ENCODE measurements around the gene DDX50. TPM values are rescaled to one million over a fixed set of nuclear protein-coding genes. Genes with fewer than 3 reads are reported as not detected.
"Not testable (repeated sequence)": the region's sequence is repeated elsewhere in the genome, so short reads cannot be mapped to it uniquely, and the experiment has no call there.

Gene DDX50
- 10 to 100 TPM; 61.7 to 69.3 (median 66.1) TPM for polyA plus RNA-seq (ENCODE audit: insufficient read length in 4 of 4)

DNA sequence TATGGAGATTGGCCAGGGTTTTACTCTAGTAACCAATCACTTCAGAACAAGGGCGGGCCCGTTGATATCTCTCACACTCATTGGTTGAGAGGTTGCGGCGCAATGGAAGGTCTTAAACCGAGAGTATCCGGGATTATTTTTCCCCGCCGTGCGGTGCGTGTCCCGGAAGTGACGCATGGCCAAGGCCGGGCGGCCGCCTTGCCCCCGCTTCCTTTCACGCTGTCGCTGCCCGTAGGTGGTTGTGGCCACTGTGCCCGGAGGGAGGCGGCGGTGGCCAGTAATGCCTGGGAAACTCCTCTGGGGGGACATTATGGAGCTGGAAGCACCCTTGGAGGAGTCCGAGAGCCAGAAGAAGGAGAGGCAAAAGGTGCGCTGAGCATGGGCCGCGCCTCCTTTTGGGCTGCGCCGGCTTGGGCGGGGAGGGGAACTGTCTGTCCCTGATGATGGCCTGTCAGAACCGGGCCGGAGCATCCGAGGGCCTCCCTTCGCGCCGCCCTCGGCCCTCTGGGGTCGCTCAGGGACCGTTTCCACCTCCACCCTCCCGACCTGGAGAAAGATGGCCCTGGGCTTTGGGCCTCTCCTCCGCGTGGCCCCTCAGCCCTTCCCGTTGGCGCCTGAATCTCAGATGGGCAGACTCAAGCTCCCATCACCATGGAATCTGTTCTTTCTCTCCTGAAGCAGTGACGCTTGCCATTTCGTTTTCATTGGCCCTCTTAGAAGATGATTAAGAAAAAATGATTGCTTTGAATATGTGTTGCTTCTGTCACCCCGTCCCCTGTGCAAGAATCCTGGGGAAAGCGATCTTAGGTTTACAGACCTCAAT, at the start of gene DDX50:
Gene DDX50, plus strand, starts transcription at position 211 of the 823 bp plus-strand sequence. Its CDS starts 70 bp downstream, at position 281.
- peak in 3 of 4 donors; percentile 97 to 99 (median 98) for DNase-seq (ENCODE audit: low read depth in 4 of 4, low spot score in 3 of 4)

DNA sequence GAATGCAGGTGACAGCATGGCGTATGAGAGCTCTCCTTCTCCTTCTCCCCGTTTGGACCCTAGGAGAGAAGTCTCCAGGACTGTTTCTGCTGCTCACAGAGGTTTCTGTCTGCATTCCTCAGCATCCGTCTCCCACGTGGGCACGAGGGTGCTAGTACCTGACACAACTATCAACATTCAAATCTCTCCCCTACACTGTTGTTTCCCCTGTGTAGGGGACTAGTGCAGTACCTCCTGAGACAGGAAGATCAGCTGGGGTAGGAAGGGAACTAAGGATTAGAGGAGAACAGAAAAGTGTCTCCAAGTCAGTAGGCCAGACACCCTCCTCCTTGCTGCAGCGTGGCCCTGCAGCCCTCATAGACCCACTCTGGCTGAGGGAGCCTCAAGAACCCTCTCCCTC, 44.8 kb upstream of the DDX50 start:
- DNase-seq (ENCODE audit: low read depth in 4 of 4, low spot score in 3 of 4), result no peak

DNA sequence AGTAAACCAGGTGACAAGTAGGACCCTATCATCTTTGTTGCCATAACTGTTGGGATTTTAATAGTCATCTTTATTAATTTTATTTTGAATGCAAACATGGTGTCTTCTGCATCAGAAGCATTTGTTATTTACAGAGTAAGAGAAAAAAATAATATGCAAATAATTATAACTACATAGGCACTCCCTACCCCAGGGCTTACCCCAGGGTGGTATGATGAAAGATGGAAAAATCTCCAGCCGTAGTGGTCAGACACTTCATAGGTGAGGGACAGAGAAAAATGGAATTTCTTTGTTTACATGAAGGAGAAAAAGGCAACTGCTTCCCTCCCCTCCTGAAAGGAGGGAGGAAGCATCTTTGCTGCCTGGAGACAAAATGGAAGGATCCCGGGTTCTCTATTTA, 44.1 kb upstream of the DDX50 start:
- no peak for DNase-seq (ENCODE audit: low read depth in 4 of 4, low spot score in 3 of 4)

GRCh38 chr10:68861253-68861652, 39.9 kb upstream of the DDX50 start:
- DNase-seq (ENCODE audit: low read depth in 4 of 4, low spot score in 3 of 4), result no peak

DNA sequence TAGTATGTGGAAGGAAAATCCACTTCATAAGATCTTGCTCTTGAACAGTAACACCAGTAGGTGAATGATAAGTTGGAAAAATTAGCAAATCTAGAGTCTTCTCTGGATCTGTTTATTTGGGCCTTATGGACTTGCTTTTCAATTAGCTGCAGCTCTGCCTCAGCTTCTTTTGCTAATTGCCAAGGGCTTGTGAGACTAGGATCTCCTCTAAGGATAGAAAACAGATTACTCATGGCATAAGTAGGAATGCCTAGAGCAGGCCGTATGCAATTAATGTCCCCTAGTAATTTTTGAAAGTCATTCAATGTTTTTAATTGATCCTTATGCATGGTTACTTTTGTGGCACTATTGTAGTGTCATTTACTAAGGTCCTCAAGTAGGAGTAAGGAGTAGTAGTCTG, 36.5 kb upstream of the DDX50 start:
- DNase-seq (ENCODE audit: low read depth in 4 of 4, low spot score in 3 of 4), result no peak

GRCh38 chr10:68868173-68868572, 32.9 kb upstream of the DDX50 start:
- DNase-seq (ENCODE audit: low read depth in 4 of 4, low spot score in 3 of 4), result not testable (repeated sequence)

GRCh38 chr10:68869623-68870022, 31.5 kb upstream of the DDX50 start:
- DNase-seq (ENCODE audit: low read depth in 4 of 4, low spot score in 3 of 4), result no peak

- DNase-seq (ENCODE audit: low read depth in 4 of 4, low spot score in 3 of 4), result no peak
Observed at GRCh38 chr10:68870061-68870460, 31.1 kb upstream of the DDX50 start.

- no peak for DNase-seq (ENCODE audit: low read depth in 4 of 4, low spot score in 3 of 4)
Observed at GRCh38 chr10:68870545-68871104, 30.5 kb upstream of the DDX50 start.

GRCh38 chr10:68871105-68871711, 29.9 kb upstream of the DDX50 start:
- no peak for DNase-seq (ENCODE audit: low read depth in 4 of 4, low spot score in 3 of 4)

- DNase-seq (ENCODE audit: low read depth in 4 of 4, low spot score in 3 of 4), result peak; percentile 50 to 85 (median 76)
Observed at GRCh38 chr10:68871731-68872342, 29.3 kb upstream of the DDX50 start.

DNA sequence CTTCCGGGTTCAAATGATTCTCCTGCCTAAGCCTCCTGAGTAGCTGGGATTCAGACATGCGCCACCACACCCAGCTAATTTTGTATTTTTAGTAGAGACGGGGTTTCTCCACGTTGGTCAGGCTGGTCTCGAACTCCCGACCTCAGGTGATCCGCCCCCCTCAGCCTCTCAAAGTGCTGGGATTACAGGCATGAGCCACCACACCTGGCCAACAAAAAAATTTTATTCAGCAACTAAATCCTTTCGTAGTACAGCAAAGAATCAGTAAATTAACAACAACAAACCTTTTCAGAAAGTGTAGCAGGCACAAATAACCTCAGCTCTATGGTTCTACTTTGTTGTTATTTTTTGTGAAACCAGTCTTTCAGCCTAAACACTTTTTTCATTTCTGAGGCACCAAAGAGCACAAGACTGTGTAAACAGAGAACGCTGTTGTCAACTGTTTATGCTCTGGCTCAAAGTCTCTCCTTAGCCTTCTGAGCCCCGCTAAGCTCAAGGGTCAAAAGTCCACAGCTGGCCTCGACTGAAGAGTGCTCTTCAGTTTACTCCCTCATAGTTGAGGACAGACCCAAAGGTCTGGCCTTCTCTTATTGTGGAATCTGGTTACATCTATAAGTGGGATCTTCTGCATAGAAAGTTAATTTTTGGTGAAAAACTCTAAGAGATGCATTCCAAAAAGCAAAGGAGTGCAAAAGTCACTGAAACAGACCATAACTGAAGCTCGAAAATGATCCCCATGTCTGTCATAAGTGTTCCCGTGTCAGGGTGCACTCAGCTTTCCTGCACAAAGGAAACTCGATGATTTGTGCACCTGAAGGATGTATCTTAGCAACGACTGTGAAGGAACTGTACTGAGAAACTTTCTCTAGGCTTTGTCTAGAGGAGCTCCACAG, 24.6 kb upstream of the DDX50 start:
- peak in 3 of 4 donors; percentile 47 to 52 (median 51) for DNase-seq (ENCODE audit: low read depth in 4 of 4, low spot score in 3 of 4)

DNA sequence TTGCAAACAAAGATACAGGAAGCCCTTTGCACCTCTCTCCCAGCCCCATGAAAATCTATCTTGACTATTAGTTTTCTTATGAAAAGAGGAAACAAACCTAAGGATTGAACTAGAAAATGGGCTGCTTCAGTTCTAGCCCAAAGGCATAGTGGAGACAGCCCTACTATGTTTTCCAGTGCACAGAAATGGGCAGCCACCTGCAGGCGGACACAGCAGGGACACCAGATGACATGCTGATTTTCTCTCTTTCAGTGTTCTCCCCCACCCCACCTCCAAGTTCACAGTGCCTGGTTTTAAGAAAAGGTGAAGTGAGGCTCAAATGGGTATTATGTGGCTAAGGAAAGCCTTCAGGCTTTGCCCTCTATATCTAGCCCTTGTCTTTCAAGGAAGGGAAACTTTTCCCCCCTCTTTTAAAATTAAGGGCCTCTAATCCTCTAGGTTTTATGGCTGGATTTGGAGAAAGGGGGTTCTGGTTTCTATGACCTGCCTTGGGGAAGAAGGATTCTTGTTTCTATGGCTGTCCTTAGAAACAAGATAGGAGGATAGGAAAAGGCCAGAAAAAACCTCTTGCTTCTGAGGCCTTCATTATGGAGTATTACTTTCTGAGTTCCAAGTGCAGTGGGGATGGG, 23.5 kb upstream of the DDX50 start:
- no peak for DNase-seq (ENCODE audit: low read depth in 4 of 4, low spot score in 3 of 4)

- no peak for DNase-seq (ENCODE audit: low read depth in 4 of 4, low spot score in 3 of 4)
Observed at GRCh38 chr10:68878496-68878895, 22.6 kb upstream of the DDX50 start.

DNA sequence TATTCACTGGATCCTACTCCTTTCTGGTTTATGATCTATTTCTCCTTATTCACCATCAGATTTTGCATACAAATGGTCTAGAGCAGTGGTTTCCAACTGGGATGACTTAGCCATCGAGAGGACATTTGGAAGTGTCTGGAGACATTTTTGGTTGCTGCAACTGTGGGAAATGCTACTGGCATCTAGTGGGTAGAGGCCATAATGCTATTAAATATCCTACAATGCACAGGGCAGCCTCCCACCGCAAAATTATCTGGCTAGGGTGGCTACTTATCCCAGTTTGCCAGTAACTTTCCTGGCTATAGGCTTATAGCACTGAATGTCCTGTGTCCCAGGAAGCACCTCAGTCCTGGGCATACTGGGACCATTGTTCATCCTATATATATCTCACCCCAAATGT, 21.5 kb upstream of the DDX50 start:
- no peak for DNase-seq (ENCODE audit: low read depth in 4 of 4, low spot score in 3 of 4)

DNA sequence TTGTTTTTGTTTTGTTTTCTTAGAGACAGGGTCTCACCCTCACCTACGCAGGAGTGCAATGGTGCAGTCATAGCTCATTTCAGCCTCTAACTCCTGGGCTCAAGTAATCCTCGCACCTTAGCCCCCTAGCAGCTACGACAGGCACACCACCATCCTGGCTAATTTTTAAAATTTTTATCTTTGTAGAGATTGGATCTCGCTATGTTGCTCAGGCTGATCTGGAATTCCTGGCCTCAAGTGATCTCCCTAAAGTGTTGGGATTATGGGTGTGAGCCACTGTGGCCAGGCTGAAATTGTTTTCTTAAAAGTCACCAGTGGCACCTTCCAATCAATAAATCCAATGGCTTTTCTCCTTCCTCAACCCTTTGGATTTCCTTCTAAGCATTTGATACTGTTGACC, 20.9 kb upstream of the DDX50 start:
- no peak for DNase-seq (ENCODE audit: low read depth in 4 of 4, low spot score in 3 of 4)

GRCh38 chr10:68895041-68895440, 6.1 kb upstream of the DDX50 start:
- no peak for DNase-seq (ENCODE audit: low read depth in 4 of 4, low spot score in 3 of 4)

GRCh38 chr10:68897336-68897741, 3.8 kb upstream of the DDX50 start:
- DNase-seq (ENCODE audit: low read depth in 4 of 4, low spot score in 3 of 4), result peak; percentile 42 to 67 (median 58)

GRCh38 chr10:68899186-68899745, 1.8 kb upstream of the DDX50 start:
- DNase-seq (ENCODE audit: low read depth in 4 of 4, low spot score in 3 of 4), result no peak
